ENCODE measurements around the gene BTBD9.

DNA sequence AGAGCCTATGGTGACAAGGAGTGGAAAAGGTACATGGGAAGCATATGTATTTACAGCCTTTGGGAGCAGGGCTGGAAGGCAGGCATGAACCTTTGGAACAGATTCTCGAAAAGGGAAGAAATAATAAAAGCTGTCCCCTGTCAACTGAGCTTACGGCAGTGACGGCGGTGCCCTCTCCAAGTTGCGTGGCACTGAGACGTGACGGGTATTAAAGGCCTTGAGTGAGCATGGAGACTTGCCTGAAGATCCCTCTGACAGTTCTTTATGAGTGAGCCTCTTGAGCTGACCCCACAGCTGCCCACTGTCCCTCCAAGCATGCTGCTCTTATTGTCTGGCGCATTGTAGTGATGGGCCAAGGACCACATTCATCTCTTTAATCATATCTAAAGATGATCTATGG, 431.7 kb downstream of the BTBD9 start:
- TF ChIP-seq, protein P1, sequence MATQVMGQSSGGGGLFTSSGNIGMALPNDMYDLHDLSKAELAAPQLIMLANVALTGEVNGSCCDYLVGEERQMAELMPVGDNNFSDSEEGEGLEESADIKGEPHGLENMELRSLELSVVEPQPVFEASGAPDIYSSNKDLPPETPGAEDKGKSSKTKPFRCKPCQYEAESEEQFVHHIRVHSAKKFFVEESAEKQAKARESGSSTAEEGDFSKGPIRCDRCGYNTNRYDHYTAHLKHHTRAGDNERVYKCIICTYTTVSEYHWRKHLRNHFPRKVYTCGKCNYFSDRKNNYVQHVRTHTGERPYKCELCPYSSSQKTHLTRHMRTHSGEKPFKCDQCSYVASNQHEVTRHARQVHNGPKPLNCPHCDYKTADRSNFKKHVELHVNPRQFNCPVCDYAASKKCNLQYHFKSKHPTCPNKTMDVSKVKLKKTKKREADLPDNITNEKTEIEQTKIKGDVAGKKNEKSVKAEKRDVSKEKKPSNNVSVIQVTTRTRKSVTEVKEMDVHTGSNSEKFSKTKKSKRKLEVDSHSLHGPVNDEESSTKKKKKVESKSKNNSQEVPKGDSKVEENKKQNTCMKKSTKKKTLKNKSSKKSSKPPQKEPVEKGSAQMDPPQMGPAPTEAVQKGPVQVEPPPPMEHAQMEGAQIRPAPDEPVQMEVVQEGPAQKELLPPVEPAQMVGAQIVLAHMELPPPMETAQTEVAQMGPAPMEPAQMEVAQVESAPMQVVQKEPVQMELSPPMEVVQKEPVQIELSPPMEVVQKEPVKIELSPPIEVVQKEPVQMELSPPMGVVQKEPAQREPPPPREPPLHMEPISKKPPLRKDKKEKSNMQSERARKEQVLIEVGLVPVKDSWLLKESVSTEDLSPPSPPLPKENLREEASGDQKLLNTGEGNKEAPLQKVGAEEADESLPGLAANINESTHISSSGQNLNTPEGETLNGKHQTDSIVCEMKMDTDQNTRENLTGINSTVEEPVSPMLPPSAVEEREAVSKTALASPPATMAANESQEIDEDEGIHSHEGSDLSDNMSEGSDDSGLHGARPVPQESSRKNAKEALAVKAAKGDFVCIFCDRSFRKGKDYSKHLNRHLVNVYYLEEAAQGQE (IDR thresholded peaks at IDR 0.05), result no peak
- TF ChIP-seq, protein P2, sequence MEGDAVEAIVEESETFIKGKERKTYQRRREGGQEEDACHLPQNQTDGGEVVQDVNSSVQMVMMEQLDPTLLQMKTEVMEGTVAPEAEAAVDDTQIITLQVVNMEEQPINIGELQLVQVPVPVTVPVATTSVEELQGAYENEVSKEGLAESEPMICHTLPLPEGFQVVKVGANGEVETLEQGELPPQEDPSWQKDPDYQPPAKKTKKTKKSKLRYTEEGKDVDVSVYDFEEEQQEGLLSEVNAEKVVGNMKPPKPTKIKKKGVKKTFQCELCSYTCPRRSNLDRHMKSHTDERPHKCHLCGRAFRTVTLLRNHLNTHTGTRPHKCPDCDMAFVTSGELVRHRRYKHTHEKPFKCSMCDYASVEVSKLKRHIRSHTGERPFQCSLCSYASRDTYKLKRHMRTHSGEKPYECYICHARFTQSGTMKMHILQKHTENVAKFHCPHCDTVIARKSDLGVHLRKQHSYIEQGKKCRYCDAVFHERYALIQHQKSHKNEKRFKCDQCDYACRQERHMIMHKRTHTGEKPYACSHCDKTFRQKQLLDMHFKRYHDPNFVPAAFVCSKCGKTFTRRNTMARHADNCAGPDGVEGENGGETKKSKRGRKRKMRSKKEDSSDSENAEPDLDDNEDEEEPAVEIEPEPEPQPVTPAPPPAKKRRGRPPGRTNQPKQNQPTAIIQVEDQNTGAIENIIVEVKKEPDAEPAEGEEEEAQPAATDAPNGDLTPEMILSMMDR (IDR thresholded peaks at IDR 0.05), result no peak
- TF ChIP-seq, protein P3, sequence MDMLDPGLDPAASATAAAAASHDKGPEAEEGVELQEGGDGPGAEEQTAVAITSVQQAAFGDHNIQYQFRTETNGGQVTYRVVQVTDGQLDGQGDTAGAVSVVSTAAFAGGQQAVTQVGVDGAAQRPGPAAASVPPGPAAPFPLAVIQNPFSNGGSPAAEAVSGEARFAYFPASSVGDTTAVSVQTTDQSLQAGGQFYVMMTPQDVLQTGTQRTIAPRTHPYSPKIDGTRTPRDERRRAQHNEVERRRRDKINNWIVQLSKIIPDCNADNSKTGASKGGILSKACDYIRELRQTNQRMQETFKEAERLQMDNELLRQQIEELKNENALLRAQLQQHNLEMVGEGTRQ (IDR thresholded peaks at IDR 0.05), result no peak
- TF ChIP-seq RFX5 (IDR thresholded peaks at IDR 0.05), result no peak

Data from A549 (cell line).